GM12891 (cell line): ENCODE measurements around the gene MZB1.

Source experiments
- DNase-seq: peaks from one replicate; pipeline ENCODE4 v3.0.0; 2011; ENCODE audit warnings: low spot score; ENCODE audit not compliant: insufficient read length
- FAIRE-seq: peaks from 2 replicates; lab custom pipeline; 2011; peaks lifted over from hg19 to GRCh38; lab: Jason Lieb, UNC
- PAX5 ChIP-seq: IDR thresholded peaks from 2 replicates; pipeline ENCODE4 v1.6.1; 2011; ENCODE audit warnings: low read length, moderate library complexity, mild to moderate bottlenecking; ENCODE audit not compliant: insufficient read depth, severe bottlenecking
- POLR2A ChIP-seq: IDR thresholded peaks from 2 replicates; pipeline ENCODE4 v1.6.1; 2011; ENCODE audit warnings: low read depth, low read length, control low read depth
- POLR2AphosphoS5 ChIP-seq: IDR thresholded peaks from 2 replicates; pipeline ENCODE4 v1.6.1; 2011; ENCODE audit warnings: low read depth, low read length, control low read depth
- POU2F2 ChIP-seq: IDR thresholded peaks from 2 replicates; pipeline ENCODE4 v1.6.1; 2011; ENCODE audit warnings: low read depth, mild to moderate bottlenecking, control low read depth, low read length, moderate library complexity
- SPI1 ChIP-seq: IDR thresholded peaks from 2 replicates; pipeline ENCODE4 v1.6.1; 2011; ENCODE audit warnings: low read depth, low read length, control low read depth
- TAF1 ChIP-seq: IDR thresholded peaks from 2 replicates; pipeline ENCODE4 v1.6.1; 2011; ENCODE audit warnings: low read depth, low read length, control low read depth

MZB1 gene

DNA sequence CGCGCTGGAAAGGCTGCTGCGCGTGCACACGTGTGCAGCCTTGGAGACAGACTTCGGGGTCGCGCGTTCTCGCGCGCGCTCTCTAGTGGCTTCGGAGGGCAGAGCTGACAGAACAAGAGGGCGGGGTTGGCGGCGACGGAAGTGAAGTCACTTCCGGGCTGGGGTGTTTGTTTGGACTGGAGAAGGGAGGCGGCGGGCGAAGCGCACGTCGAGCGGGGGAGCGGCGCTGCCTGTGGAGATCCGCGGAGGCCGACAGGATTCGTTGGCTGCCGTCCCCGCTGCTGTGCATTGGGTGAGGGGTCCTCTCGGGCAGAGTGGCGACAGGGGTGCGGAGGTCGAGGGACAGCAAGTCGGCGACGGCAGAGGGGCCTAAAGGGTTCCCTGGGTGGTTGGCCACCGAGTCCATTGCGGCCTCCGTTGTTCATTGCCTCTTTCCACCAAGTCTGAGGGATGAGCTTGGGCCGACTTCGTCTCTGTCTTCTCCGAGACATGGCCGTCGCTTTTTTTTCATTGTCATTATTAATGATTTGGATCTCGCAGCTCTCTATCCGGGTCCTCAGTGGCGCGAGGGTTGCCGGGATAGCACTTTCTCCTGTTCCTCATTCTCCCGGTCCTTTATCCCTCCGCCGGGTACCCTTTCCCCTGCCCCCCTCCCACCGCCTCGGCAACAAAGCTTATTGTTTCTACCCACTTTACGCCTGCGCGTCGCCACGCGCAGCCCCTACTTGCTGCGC, 47.9 kb downstream of the MZB1 start, which contains the start of gene PAIP2:
PAIP2 (plus strand) TSS at position 166 of the 734 bp plus-strand sequence. CDS start 21,931 bp downstream, outside the sequence.
- FAIRE-seq, result peak; percentile 99
- peak; percentile 82 for DNase-seq
- TF ChIP-seq POLR2AphosphoS5 (peak; percentile 90), POLR2A (peak; percentile 89), PAX5 (no peak), POU2F2 (peak; percentile 26; the same call in 1 of the 2 replicates), SPI1 (peak; percentile 53), TAF1 (peak; percentile 68; the same call in 1 of the 2 replicates)

DNA sequence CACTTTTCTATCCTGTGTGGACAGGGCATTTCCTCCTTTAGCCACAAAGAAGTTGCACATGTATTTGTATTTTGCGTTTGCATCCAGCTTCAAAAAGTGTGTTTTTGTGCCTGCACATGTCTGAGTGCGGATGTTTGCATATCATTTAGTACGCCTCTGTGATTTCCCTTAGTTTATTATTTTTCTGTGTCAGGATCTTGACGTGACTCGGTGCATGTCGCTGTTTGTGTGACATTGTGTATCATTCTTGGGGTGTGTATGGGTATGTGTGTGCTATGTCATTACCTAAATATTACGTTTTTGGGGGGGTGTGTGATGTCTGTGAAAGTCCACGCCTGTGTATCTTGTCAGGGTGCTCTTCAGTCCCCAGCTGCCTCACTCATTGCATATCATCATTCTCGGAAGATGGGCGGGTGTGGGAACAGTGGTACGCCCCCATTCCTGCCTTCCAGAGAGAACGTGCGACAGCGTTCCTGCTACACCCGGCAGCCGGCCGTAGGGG, 48.5 kb downstream of the MZB1 start:
- TF ChIP-seq POLR2AphosphoS5, result no peak
- TF ChIP-seq SPI1, result no peak
- TF ChIP-seq POLR2A, result no peak
- no peak for TF ChIP-seq TAF1
- no peak; the same call in 1 of the 2 replicates for TF ChIP-seq POU2F2
- TF ChIP-seq PAX5, result no peak
- DNase-seq (no peak), FAIRE-seq (no peak)

DNA sequence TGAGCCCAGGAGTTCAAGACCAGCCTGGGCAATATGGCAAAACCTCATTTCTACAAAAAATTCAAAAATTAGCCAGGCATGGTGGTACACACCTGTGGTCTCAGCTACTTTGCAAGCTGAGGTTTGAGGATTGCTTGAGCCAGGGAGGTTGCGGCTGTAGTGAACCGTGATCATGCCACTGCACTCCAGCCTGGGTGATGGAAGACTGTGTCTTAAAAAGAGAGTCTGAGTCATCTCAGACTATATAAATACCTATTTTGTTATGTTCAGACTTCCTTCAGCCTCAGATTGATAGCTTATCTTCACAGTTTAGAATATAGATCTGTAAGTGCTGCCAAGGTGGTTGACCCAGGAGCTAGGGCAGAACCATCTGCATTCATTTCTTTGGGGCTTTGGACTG, 49.7 kb downstream of the MZB1 start:
- DNase-seq (no peak), FAIRE-seq (no peak)
- TF ChIP-seq PAX5 (no peak), POLR2A (no peak), POLR2AphosphoS5 (no peak), POU2F2 (no peak), SPI1 (no peak), TAF1 (no peak)
